Upper lobe of left lung (tissue), 6 donors: Measurements from ENCODE around the gene PLEKHG4B. TPM values are rescaled to one million over a fixed set of nuclear protein-coding genes. Genes with fewer than 3 reads are reported as not detected.
A peak's percentile ranks its signal among the peaks of the same experiment; 100 is the strongest.

ENCODE experiments used
- ATAC-seq, 2 donors: fragments of 200-7000 bp; cut with Tn5 transposase; one replicate each; pipeline ENCODE4 v1.9.1; 2022; ENCODE audit warnings: mild to moderate bottlenecking in 2 of 2, moderate library complexity in 2 of 2; ENCODE audit not compliant: low FRiP score in 2 of 2
- DNase-seq, 2 donors: peaks; one replicate each; pipeline ENCODE4 v3.0.0-alpha.2; 2019 to 2020
- H3K27ac ChIP-seq, 4 donors: fragments of 200-600 bp; sonication (generic); one replicate each; pipeline ENCODE4 v1.5.1; 2016 to 2019
- H3K27me3 ChIP-seq, 4 donors: fragments of 200-600 bp; sonication (generic); one replicate each; pipeline ENCODE4 v1.5.1; 2017 to 2019
- H3K36me3 ChIP-seq, 4 donors: fragments of 200-600 bp; sonication (generic); one replicate each; pipeline ENCODE4 v1.5.1; 2016 to 2019
- H3K4me1 ChIP-seq, 4 donors: fragments of 200-600 bp; sonication (generic); one replicate each; pipeline ENCODE4 v1.5.1; 2018 to 2019
- H3K4me3 ChIP-seq, 4 donors: fragments of 200-600 bp; sonication (generic); one replicate each; pipeline ENCODE4 v1.5.1; 2017 to 2019; ENCODE audit warnings: mild to moderate bottlenecking in 2 of 4, moderate library complexity in 1 of 4
- H3K9me3 ChIP-seq, 4 donors: fragments of 200-600 bp; sonication (generic); one replicate each; pipeline ENCODE4 v1.5.1; 2018 to 2019
- EP300 ChIP-seq, 4 donors: sonication (generic); formaldehyde crosslinking; IDR thresholded peaks; one replicate each; pipeline ENCODE4 v1.5.1; 2017; ENCODE audit warnings: antibody characterized with exemption in 4 of 4, control low read depth in 2 of 4
- POLR2A ChIP-seq, 4 donors: fragments of 450-650 bp; IDR thresholded peaks; one replicate each; pipeline ENCODE4 v1.5.1; 2016 to 2017; ENCODE audit warnings: antibody characterized with exemption in 4 of 4, mild to moderate bottlenecking in 2 of 4
- POLR2AphosphoS5 ChIP-seq, 2 donors: sonication (generic); formaldehyde crosslinking; IDR thresholded peaks; one replicate each; pipeline ENCODE4 v1.5.1; 2017; ENCODE audit warnings: antibody characterized with exemption in 2 of 2
- WGBS, 2 donors: methylation state at CpG; one replicate each; pipeline ENCODE4 v1.1.5; 2017 to 2018; 5-methylcytosine and 5-hydroxymethylcytosine counted together
- total RNA-seq, 6 donors: library from RNA; depleted of rRNA in 4 of 6; stranded (reverse); fragments of >200 nt in 4 of 6; gene quantifications; one replicate each; pipeline versions ENCODE4 v1.1.0 to v1.2.1, GENCODE V29; 2016 to 2021
- TF ChIP-seq, protein P1 (sequence below), 6 experiments: fragments of 450-650 bp in 4 of 6; fragments of 200-600 bp in 2 of 6; sonication (generic) in 2 of 6; IDR thresholded peaks; one replicate each; pipeline ENCODE4 v1.5.1; 2016 to 2019; ENCODE audit warnings: antibody characterized with exemption in 6 of 6
- donor health status: DM: no; HTN: no; CAD: no; lungs with moderate emphysema.
- donor health status: DM: no; HTN: yes; CAD: no; lungs with severe emphysema.

PLEKHG4B gene
- total RNA-seq, 6 donors from 2014 or later, result 0.40 to 5.9 (median 2.9) TPM

DNA sequence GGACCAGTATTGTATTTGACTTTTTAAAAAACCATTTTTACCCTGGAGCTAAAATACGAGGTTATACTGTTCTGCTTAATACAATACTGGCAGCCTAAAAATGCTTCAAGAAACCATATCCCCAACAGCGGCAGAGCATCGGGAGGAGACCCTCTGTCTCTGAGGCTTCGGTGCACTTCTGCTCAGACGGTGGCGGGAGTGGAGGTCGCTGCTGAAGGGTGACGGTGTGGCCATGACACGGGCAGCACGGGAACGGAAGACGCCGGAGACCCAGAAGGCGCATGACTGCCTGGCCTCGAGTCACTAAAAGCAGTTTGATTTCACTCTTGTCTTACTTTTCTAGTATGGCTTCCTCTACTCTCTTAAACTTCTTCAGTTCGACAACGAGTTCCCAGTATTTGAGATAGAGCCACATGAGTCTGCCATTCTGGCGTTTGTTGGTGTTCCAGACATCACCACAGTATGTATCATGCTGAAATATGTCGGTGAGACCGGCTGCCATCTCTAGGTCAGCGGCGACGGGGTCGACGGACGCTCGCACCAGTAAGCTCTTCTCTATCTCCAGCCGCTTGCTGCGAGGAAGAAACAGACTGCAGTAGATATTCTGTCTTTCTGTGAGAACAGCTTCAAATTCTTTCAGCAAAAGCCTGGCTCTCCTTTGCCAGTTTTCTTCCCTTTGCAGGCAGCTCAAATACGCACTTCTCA lies 113.2 kb downstream of the PLEKHG4B start:
- 95 to 96% methylated on average over 30 of the region's 30 CpGs for WGBS, 2 donors
- DNase-seq (no peak), ATAC-seq (no peak)
- Histone ChIP-seq H3K36me3 (peaks cover 5 to 41% (median 22%) of the 10 kb centered on the region in 4 donors), H3K4me1 (no peaks in the 10 kb centered on the region), H3K27me3 (no peaks in the 10 kb centered on the region), H3K4me3 (no peak overlapping the region), H3K27ac (no peak overlapping the region), H3K9me3 (no peaks in the 10 kb centered on the region)
- TF ChIP-seq, protein P1, sequence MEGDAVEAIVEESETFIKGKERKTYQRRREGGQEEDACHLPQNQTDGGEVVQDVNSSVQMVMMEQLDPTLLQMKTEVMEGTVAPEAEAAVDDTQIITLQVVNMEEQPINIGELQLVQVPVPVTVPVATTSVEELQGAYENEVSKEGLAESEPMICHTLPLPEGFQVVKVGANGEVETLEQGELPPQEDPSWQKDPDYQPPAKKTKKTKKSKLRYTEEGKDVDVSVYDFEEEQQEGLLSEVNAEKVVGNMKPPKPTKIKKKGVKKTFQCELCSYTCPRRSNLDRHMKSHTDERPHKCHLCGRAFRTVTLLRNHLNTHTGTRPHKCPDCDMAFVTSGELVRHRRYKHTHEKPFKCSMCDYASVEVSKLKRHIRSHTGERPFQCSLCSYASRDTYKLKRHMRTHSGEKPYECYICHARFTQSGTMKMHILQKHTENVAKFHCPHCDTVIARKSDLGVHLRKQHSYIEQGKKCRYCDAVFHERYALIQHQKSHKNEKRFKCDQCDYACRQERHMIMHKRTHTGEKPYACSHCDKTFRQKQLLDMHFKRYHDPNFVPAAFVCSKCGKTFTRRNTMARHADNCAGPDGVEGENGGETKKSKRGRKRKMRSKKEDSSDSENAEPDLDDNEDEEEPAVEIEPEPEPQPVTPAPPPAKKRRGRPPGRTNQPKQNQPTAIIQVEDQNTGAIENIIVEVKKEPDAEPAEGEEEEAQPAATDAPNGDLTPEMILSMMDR (IDR thresholded peaks at IDR 0.05), result no peak
- no peak for TF ChIP-seq POLR2AphosphoS5 (IDR thresholded peaks at IDR 0.05)
- TF ChIP-seq EP300 (IDR thresholded peaks at IDR 0.05), result no peak
- no peak for TF ChIP-seq POLR2A (IDR thresholded peaks at IDR 0.05)

DNA sequence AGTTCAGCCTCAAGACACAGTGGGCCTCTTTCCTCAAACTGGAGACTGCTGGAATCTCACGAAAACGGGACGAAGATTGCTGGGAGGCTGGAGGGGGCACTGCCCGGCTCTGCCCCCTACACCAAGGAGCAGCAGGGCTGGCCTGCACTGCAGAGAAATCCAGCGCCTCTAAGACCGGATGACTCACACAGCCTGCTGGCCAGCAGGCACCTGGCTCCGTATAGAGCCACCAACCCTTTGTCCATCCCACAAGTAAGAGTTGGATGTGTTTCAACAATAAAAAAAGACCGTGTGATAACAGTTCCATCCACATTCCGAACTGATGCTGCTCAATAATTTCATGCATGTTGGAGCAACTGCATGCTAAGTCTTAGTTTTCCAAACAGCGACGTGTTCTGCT lies 114.4 kb downstream of the PLEKHG4B start:
- peak in 1 of 2 donors; percentile 83 for ATAC-seq

DNA sequence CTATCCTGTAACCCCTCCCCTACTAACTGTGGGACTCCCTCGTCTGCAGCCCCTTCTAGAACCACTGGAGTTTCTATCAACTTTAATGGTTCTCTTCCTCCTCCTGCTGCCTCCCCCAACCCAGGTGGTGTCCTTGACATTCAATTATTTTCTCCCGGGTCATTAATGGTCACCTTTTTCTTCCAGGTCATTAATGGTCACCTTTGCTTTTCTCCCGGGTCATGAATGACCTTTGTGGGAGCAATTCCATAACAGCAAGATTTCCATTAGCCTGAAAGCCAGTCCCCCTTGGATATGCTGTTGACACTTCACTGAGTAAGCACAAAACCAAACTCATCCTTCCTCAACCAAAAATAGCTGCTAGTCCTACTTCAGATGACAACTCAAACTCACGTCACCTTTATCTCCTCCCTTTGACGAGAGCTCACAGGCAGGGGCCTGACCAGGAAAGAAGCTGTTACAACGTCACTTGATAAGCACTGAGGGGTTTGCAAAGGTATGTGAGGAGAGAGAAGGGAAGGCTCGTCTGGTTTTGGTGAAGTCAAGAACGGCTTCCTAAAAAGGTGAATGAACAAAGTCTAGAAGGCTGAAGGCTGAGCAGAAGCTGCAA lies 115.1 kb downstream of the PLEKHG4B start:
- Histone ChIP-seq H3K4me3 (no peak overlapping the region), H3K4me1 (no peaks in the 10 kb centered on the region), H3K36me3 (peaks cover 5 to 39% (median 22%) of the 10 kb centered on the region in 4 donors), H3K27ac (no peak overlapping the region), H3K9me3 (no peaks in the 10 kb centered on the region), H3K27me3 (no peaks in the 10 kb centered on the region)
- WGBS, 2 donors, result 86 to 90% methylated on average over 8 of the region's 8 CpGs
- TF ChIP-seq EP300 (IDR thresholded peaks at IDR 0.05) (no peak), POLR2AphosphoS5 (IDR thresholded peaks at IDR 0.05) (no peak), POLR2A (IDR thresholded peaks at IDR 0.05) (no peak)
- TF ChIP-seq, protein P1 (IDR thresholded peaks at IDR 0.05), result no peak
- no peak for DNase-seq
- no peak for ATAC-seq

More for the DNA sequence above, 114.4 kb downstream of the PLEKHG4B start:
- TF ChIP-seq, protein P1 (IDR thresholded peaks at IDR 0.05), result no peak
- TF ChIP-seq POLR2AphosphoS5 (IDR thresholded peaks at IDR 0.05) (no peak), POLR2A (IDR thresholded peaks at IDR 0.05) (no peak), EP300 (IDR thresholded peaks at IDR 0.05) (no peak)
- Histone ChIP-seq H3K36me3 (peaks cover 5 to 41% (median 22%) of the 10 kb centered on the region in 4 donors), H3K27me3 (no peaks in the 10 kb centered on the region), H3K9me3 (no peaks in the 10 kb centered on the region), H3K4me1 (no peaks in the 10 kb centered on the region), H3K27ac (no peak overlapping the region), H3K4me3 (no peak overlapping the region)
- WGBS, 2 donors, result 82 to 84% methylated on average over 11 of the region's 11 CpGs
- DNase-seq, result no peak

DNA sequence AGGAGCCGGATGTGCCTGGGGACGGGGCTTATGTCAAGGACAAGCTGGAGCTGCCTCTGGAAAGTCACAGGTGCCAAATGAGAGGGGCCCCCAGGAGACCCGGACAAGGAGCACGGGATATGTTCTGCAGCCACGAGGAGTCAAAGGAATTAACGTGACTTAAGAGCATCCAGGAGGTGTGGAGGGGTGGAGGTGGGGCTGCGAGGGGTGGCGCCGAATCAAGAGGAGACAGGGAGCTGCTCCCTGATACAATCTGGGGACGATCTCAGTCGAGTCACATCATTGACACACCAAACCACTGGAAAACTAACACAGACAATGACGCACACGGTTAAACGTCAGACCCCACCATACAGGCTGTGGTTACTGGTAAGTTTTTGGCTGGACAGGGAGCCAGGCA lies 115.6 kb downstream of the PLEKHG4B start:
- Histone ChIP-seq H3K27me3 (no peaks in the 10 kb centered on the region), H3K36me3 (peaks cover 5 to 39% (median 22%) of the 10 kb centered on the region in 4 donors), H3K4me3 (no peak overlapping the region), H3K4me1 (no peaks in the 10 kb centered on the region), H3K27ac (no peak overlapping the region), H3K9me3 (no peaks in the 10 kb centered on the region)
- whole genome bisulfite sequencing, 2 donors, result 81 to 87% methylated on average over 14 of the region's 14 CpGs
- DNase-seq (no peak), ATAC-seq (no peak)
- TF ChIP-seq POLR2AphosphoS5 (IDR thresholded peaks at IDR 0.05) (no peak), EP300 (IDR thresholded peaks at IDR 0.05) (no peak), POLR2A (IDR thresholded peaks at IDR 0.05) (no peak)
- TF ChIP-seq, protein P1 (IDR thresholded peaks at IDR 0.05), result no peak
